Tibial nerve (tissue), 4 donors: ENCODE results near the gene TLX1.

Experiments
- EP300 ChIP-seq, 2 donors: sonication (generic); formaldehyde crosslinking; IDR thresholded peaks; one replicate each; pipeline ENCODE4 v1.6.1; 2017; ENCODE audit warnings: antibody characterized with exemption in 2 of 2, mild to moderate bottlenecking in 1 of 2
- POLR2A ChIP-seq, 2 donors: fragments of 450-650 bp; IDR thresholded peaks; one replicate each; pipeline ENCODE4 v1.6.1; 2017; ENCODE audit warnings: antibody characterized with exemption in 2 of 2, mild to moderate bottlenecking in 2 of 2, moderate library complexity in 2 of 2
- TF ChIP-seq, protein P1 (sequence below), 5 experiments: fragments of 200-600 bp in 3 of 5; fragments of 450-650 bp in 2 of 5; sonication (generic) in 3 of 5; IDR thresholded peaks; one replicate each; pipeline ENCODE4 v1.5.1; 2016 to 2019; ENCODE audit warnings: antibody characterized with exemption in 5 of 5, mild to moderate bottlenecking in 3 of 5, moderate library complexity in 2 of 5

- no peak for TF ChIP-seq EP300 (IDR thresholded peaks at IDR 0.05)
- TF ChIP-seq, protein P1, sequence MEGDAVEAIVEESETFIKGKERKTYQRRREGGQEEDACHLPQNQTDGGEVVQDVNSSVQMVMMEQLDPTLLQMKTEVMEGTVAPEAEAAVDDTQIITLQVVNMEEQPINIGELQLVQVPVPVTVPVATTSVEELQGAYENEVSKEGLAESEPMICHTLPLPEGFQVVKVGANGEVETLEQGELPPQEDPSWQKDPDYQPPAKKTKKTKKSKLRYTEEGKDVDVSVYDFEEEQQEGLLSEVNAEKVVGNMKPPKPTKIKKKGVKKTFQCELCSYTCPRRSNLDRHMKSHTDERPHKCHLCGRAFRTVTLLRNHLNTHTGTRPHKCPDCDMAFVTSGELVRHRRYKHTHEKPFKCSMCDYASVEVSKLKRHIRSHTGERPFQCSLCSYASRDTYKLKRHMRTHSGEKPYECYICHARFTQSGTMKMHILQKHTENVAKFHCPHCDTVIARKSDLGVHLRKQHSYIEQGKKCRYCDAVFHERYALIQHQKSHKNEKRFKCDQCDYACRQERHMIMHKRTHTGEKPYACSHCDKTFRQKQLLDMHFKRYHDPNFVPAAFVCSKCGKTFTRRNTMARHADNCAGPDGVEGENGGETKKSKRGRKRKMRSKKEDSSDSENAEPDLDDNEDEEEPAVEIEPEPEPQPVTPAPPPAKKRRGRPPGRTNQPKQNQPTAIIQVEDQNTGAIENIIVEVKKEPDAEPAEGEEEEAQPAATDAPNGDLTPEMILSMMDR (IDR thresholded peaks at IDR 0.05) = peak in 1 of 5 experiments; percentile 29
- TF ChIP-seq POLR2A (IDR thresholded peaks at IDR 0.05) = no peak
Observed at GRCh38 chr10:101139421-101139911, 8.4 kb downstream of the TLX1 start.
